HEK293T (cell line): ENCODE data around the gene BCCIP.

ENCODE experiments used
- BHLHE40 ChIP-seq: fragments of 450-650 bp; IDR thresholded peaks from 2 replicates; pipeline ENCODE4 v1.6.1; 2016; ENCODE audit warnings: mild to moderate bottlenecking, moderate library complexity, borderline replicate concordance
- FOXA1 ChIP-seq: fragments of 450-650 bp; IDR thresholded peaks from 2 replicates; pipeline ENCODE4 v1.6.1; 2016; ENCODE audit warnings: mild to moderate bottlenecking
- FOXK2 ChIP-seq: fragments of 450-650 bp; IDR thresholded peaks from 2 replicates; pipeline ENCODE4 v1.6.1; 2016; ENCODE audit warnings: mild to moderate bottlenecking
- FOXM1 ChIP-seq: fragments of 450-650 bp; IDR thresholded peaks from 2 replicates; pipeline ENCODE4 v1.6.1; 2017; ENCODE audit warnings: mild to moderate bottlenecking, borderline replicate concordance
- HDGF ChIP-seq: fragments of 450-650 bp; IDR thresholded peaks from 2 replicates; pipeline ENCODE4 v1.6.1; 2017; ENCODE audit warnings: antibody characterized with exemption, borderline replicate concordance
- L3MBTL2 ChIP-seq: fragments of 450-650 bp; conservative IDR thresholded peaks from 2 replicates; pipeline ENCODE4 v1.6.1; 2016; ENCODE audit warnings: mild to moderate bottlenecking
- NFRKB ChIP-seq: fragments of 450-650 bp; IDR thresholded peaks from 2 replicates; pipeline ENCODE4 v1.6.1; 2016; ENCODE audit warnings: mild to moderate bottlenecking, moderate library complexity
- SP1 ChIP-seq: fragments of 450-650 bp; IDR thresholded peaks from 2 replicates; pipeline ENCODE4 v1.6.1; 2017
- SUZ12 ChIP-seq: fragments of 450-650 bp; IDR thresholded peaks from 2 replicates; pipeline ENCODE4 v1.6.1; 2016; ENCODE audit warnings: mild to moderate bottlenecking
- ZNF384 ChIP-seq: fragments of 450-650 bp; IDR thresholded peaks from 2 replicates; pipeline ENCODE4 v1.6.1; 2016

DNA sequence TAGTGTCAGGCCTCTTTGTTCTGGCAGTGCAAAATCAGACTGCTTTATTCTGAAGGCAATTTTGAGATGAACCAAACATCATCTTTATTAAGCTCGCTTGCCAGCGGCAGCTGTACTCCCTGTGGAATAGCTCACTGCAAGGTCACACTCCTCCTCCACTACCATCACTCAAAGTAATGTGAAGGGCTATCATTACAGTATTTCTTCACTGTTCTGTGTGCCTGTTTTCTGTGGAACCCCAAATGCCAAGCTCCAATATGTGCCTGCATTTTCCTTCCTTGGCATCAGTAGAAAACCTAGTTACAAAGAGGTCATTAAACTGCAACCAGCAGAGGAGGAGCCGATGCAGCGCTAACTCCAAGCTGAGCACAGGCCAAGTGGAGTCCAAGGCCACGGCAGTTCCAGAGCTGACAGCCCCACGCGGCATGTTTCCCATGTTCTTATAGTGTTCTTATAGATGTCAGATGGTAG lies 21.4 kb downstream of the BCCIP start:
- TF ChIP-seq SP1, result no peak
- no peak for TF ChIP-seq L3MBTL2
- no peak for TF ChIP-seq BHLHE40
- no peak for TF ChIP-seq FOXK2
- TF ChIP-seq FOXM1, result no peak
- no peak for TF ChIP-seq FOXA1
- TF ChIP-seq ZNF384, result no peak
- TF ChIP-seq HDGF, result no peak
- no peak for TF ChIP-seq SUZ12
- TF ChIP-seq NFRKB, result no peak
